Stimulated activated CD8-positive, alpha-beta memory T cell treated with anti-CD3 and anti-CD28 coated beads, Interleukin-7, amount 100 ng/mL, for 4 hours (primary cell): ENCODE data around the gene PCNX2.
"Not testable (repeated sequence)": the region's sequence is repeated elsewhere in the genome, so short reads cannot be mapped to it uniquely, and the experiment has no call there.

Experiments used
- DNase-seq, 2 donors: peaks; one replicate each; pipeline ENCODE4 v3.0.0-alpha.2; 2020; ENCODE audit warnings: low read depth in 2 of 2

PCNX2 gene

GRCh38 chr1:233010146-233010545, 285.4 kb downstream of the PCNX2 start:
- no peak for DNase-seq

GRCh38 chr1:233006541-233006973, 289.0 kb downstream of the PCNX2 start:
- DNase-seq: no peak

- DNase-seq: no peak
Measured at GRCh38 chr1:233006108-233006507, 289.4 kb downstream of the PCNX2 start.

GRCh38 chr1:233005703-233006102, 289.8 kb downstream of the PCNX2 start:
- no peak for DNase-seq

- no peak for DNase-seq
Measured at GRCh38 chr1:233005156-233005555, 290.4 kb downstream of the PCNX2 start.

- no peak for DNase-seq
Measured at GRCh38 chr1:233004451-233004850, 291.1 kb downstream of the PCNX2 start.

GRCh38 chr1:233003638-233004037, 291.9 kb downstream of the PCNX2 start:
- not testable (repeated sequence) for DNase-seq

GRCh38 chr1:232999956-233000625, 295.4 kb downstream of the PCNX2 start:
- no peak for DNase-seq

- no peak for DNase-seq
Measured at GRCh38 chr1:232998646-232999045, 296.9 kb downstream of the PCNX2 start.

- no peak for DNase-seq
Measured at GRCh38 chr1:232998138-232998537, 297.4 kb downstream of the PCNX2 start.

GRCh38 chr1:232996143-232996542, 299.4 kb downstream of the PCNX2 start:
- no peak for DNase-seq

GRCh38 chr1:232995189-232995588, 300.3 kb downstream of the PCNX2 start:
- no peak for DNase-seq

- no peak for DNase-seq
Measured at GRCh38 chr1:232993555-232993954, 302.0 kb downstream of the PCNX2 start.

GRCh38 chr1:232992227-232992626, 303.3 kb downstream of the PCNX2 start:
- no peak for DNase-seq

- no peak for DNase-seq
Measured at GRCh38 chr1:232991238-232991637, 304.3 kb downstream of the PCNX2 start.

- DNase-seq: no peak
Measured at GRCh38 chr1:232990176-232991128, 305.1 kb downstream of the PCNX2 start.

GRCh38 chr1:232988572-232989040, 306.9 kb downstream of the PCNX2 start:
- DNase-seq: no peak

- DNase-seq: no peak
Measured at GRCh38 chr1:232987774-232988140, 307.8 kb downstream of the PCNX2 start.

- DNase-seq: no peak
Measured at GRCh38 chr1:232987046-232987773, 308.3 kb downstream of the PCNX2 start.

- no peak for DNase-seq
Measured at GRCh38 chr1:232986527-232986922, 309.0 kb downstream of the PCNX2 start.

- no peak for DNase-seq
Measured at GRCh38 chr1:232985882-232986526, 309.5 kb downstream of the PCNX2 start.
